Glomerular visceral epithelial cell (primary cell): ENCODE measurements around the gene WFS1.
A peak's percentile ranks its signal among the peaks of the same experiment; 100 is the strongest.

Experiments
- DNase-seq: peaks from one replicate; pipeline ENCODE4 v3.0.0-alpha.2; 2016; ENCODE audit errors: extremely low spot score

WFS1 gene

GRCh38 chr4:6235012-6235411 is 34.6 kb upstream of the WFS1 start:
- DNase-seq = no peak

DNA sequence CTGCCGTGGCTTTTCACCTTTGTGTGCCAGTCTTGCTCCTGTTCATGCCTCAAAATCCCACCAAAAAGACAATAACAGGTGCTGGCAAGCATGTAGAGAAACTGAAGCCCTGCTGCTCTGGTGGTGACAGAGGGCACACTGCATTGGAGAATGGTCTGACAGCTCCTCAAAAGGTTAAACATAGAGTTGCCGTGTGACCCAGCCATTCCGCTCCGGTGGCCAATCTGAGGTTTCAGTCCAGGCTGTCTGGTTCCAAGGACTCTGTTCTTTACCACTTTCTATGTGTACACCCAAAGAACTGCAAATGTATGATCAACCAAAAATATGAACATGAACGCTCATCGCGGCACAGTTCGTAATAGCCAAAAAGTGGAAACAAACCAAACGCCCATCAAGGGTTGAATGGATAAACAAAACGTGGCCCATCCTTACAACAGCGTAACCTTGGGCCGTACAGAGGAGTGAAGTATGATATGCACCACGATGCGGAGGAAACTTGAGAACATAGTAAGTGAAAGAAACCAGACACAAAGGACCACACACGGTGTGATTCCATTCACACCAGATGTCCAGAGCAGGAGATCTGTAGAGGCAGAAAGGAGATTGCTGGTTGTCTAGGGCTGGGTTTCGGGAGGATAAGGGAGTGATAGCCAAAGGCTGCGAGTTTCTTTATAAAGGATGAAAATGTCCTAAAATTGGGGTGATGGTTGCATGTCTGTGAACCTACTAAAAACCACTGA is 33.6 kb upstream of the WFS1 start:
- no peak for DNase-seq

DNA sequence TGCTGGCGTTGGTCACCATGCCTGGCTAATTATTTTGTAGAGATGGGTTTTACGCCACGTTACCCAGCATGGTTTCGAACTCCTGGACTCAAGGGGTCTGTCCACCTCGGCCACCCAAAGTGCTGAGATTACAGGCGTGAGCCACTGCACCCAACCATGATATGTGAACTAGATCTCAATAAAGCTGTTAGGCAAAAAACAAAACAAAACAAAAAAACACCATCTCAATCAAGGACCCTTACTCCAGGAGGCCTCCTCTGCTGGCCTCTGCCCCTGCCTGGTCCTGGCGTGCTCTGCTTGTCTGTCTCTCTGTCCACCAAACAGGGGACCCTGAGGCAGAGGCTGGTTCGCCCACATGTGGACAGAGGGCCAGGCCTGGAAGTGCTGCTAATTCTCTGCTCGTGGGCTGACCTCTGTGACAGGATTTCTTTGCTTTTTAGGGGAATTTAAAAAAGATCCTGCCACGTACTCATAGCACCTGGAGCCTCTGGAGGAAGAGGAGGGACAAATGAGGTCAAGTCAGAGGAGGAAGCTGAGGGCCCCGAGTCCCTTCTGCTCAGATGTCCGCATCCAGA is 32.7 kb upstream of the WFS1 start:
- no peak for DNase-seq

DNA sequence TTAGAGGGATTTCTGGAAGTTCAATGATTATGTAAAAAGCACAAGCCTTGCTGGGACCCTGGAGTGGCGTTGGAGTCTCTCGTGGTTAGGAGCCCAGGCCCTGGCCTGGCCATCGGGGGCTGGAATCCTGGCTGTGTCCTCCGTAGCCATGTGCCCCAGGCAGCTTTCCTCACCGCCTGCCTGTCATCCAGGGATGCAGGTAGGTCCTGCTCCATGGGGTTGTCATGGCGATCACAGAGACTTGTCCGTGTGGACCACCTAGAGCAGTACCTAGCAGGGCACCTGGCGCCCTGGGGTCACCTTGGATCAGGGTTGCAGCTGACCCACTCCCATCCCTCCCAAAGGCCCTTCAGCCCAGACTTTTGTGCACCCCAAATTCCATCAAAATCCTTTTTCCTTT is 30.2 kb upstream of the WFS1 start:
- DNase-seq = no peak

DNA sequence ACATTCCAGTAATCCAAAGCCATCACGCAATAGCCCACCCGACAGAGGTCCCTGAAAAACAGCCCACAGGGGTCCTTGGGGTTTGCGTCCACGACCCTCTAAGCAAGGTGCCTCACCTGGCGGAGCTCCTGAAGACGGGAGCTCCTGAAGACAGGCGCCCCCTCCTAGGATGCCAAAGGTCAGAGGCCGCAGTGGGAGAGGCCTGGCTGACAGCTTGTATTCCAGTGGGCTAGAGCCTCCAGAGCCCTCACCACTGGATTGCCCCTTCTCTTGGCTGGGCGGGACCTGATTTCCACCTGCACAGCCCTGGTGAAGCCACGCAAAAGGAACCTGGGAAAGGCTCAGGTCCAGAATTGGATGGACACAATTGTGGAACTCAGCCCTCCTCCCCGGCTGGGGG is 29.7 kb upstream of the WFS1 start:
- DNase-seq = no peak

GRCh38 chr4:6241062-6241845 is 28.4 kb upstream of the WFS1 start:
- no peak for DNase-seq

- no peak for DNase-seq
These were observed 27.2 kb upstream of the WFS1 start for GRCh38 chr4:6242271-6243029.

GRCh38 chr4:6245246-6246169 is 24.1 kb upstream of the WFS1 start:
- DNase-seq = no peak

- no peak for DNase-seq
These were observed 23.4 kb upstream of the WFS1 start for GRCh38 chr4:6246170-6246634.

DNA sequence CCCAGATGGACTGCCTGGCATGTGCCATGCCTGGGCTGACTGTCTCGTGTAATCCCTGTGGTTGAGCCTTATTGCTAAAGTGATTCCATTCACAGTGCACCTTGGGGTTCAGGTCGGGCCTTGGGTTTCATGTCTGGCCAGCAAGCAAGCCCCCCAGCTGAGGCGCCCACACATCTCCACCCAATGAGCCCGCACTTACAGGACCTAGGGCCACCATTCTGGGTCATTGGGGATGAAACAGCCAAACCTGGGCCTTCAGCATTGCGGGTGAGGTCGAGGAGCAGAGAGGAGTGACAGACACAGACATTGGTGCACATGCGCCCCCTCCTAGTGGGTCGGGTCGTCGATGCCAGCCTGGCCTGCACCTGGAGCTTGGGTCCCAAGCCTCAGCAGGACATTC is 21.3 kb upstream of the WFS1 start:
- DNase-seq = no peak

DNA sequence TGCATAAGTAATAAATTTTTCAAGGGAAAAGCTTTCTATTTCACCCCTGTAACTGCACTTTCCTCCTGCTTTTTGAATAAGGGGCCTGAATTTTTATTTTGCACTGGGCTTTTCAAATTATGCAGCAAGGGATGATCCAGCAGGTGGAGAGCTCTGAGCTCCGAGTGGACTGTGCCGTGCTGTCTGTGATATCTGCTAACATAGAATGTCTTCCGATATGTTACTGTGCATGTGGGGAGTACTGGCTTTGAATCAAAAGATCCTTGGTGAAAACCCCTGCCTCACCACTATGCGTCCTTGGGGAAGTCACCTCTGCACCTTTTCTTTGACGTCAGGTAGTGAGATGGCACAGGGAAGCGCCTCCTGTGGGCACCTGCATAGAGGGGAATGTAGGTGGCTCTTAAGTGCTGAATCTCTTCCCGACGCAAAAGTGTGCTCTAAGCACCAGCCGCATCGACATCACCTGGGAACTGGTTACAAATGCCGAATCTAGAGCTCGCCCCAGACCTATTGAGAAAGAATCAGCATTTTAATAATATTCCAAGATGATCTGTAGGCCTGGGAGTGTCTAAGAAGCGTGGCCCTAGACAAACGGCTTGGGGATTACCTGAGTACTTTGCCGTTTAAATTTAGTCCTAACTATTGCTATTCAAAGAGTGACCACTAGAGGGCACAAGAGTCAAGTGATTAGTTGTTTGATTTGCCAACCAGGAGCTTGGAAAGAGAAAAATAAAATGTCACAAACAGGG is 19.2 kb upstream of the WFS1 start:
- peak; percentile 72 for DNase-seq

DNA sequence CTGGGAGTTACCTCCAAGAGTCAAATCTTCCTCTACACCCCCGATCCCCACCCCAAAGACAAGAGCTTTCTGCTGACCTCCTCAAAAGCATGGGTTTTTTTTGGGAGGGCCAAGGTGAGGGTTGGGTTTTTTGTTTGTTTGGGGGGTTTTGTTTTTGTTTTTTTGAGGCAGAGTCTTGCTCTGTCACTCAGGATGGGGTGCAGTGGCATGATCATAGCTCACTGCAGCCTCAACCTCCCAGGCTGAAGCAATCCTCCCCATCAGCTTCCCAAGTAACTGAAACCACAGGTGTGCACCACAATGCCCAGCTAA is 18.7 kb upstream of the WFS1 start:
- DNase-seq = no peak

DNA sequence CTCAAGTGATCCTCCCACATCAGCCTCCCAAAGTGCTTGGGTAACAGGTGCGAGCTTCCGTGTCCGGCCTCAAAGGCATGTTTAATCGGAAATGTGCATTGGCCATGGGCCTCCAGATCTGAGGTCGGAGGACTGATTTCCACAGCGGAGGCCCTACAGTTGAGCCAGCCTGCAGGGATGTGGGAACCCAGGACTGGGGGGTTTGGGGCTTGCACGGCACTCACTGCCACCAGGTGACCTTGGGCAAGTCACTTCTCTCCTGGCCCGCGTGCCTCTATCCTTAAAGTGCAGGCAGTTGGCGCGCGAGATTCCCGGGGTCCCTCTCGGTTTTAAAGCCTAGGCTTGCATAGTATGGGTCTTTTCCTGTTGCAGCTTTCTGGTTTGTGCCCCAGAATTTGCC is 18.3 kb upstream of the WFS1 start:
- DNase-seq = no peak

DNA sequence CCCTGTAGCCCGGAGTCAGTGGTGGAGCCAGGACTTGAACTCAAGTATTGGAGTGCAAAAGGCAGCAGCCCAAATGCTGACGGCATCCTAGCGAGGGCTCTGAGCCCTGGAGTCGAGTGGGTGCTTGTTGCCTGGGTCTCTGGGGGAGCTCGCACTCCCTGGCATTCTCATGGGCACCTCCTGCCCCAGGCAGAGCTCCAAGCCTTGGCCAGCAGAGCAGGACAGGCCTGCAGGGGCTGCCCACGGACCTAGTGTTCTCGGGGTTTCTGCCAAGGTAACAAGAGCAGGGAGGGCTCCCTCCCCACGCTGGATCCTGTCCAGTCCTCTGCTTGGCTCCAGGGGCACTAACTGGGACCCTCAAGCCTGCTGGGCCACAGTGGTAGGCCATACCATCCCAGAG is 17.6 kb upstream of the WFS1 start:
- no peak for DNase-seq

GRCh38 chr4:6253111-6253510 is 16.5 kb upstream of the WFS1 start:
- no peak for DNase-seq

- no peak for DNase-seq
These were observed 15.7 kb upstream of the WFS1 start for GRCh38 chr4:6253961-6254360.

GRCh38 chr4:6256141-6256540 is 13.5 kb upstream of the WFS1 start:
- no peak for DNase-seq

- peak; percentile 21 for DNase-seq
These were observed 12.2 kb upstream of the WFS1 start for GRCh38 chr4:6257247-6258025.

DNA sequence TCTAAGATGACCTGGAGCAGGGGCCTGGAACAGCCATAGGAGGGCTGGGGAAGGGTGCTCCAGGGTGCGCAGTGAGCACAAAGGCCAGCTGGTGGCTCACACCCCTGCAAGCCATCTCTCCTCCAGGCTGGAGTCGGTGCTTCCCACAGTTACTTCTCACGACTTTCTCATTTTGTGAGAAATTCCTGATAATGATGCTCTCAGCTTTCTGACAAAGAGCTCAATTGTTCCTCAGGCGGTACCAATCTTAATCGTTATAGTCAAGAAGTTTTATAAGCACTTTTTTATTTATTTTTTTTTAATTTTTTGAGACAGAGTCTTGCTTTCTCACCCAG is 11.7 kb upstream of the WFS1 start:
- no peak for DNase-seq

DNA sequence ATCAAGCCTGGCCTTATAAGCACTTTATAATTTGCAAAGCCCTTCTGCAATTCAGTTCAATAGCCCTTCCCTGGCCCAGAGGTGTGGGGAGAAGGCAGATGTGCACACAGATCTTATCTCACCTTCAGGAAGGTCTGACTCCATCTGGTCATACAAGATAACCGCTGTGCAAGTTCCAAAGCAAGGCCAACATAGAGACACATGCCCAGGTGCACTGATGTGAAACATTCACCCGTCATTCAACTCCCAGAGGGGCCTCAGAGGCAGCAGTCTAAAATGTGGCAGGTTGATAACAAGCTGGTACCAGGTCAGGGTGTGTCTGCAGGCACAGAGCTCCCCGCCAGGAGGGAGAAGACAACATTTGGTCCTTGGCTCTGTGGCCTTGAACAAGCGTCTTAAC is 10.9 kb upstream of the WFS1 start:
- DNase-seq = no peak
